Ureter (tissue), 1 donor: ENCODE measurements around the gene CDS1. TPM values are rescaled to one million over a fixed set of nuclear protein-coding genes. Genes with fewer than 3 reads are reported as not detected.
"Not testable (repeated sequence)": the region's sequence is repeated elsewhere in the genome, so short reads cannot be mapped to it uniquely, and the experiment has no call there.

Experiments used
- DNase-seq: peaks from one replicate; pipeline ENCODE4 v3.0.0-alpha.2; 2020; ENCODE audit warnings: low spot score
- total RNA-seq: library from RNA; stranded (reverse); gene quantifications from one replicate; pipeline ENCODE4 v1.2.4, GENCODE V29; 2023
- donor health status: DM: yes; HTN: yes; CAD: no.

Gene CDS1
- total RNA-seq, 1 donor from 2014 or later, result 17.9 TPM

GRCh38 chr4:84673475-84674240 is 90.7 kb downstream of the CDS1 start:
- no peak for DNase-seq

GRCh38 chr4:84677093-84677492 is 94.2 kb downstream of the CDS1 start:
- no peak for DNase-seq

GRCh38 chr4:84677995-84678394 is 95.1 kb downstream of the CDS1 start:
- no peak for DNase-seq

- no peak for DNase-seq
Observed at GRCh38 chr4:84678976-84679744, 96.2 kb downstream of the CDS1 start.

- DNase-seq, result no peak
Observed at GRCh38 chr4:84680956-84681355, 98.0 kb downstream of the CDS1 start.

GRCh38 chr4:84681486-84682274 is 98.8 kb downstream of the CDS1 start:
- DNase-seq, result no peak

- not testable (repeated sequence) for DNase-seq
Observed at GRCh38 chr4:84682661-84683060, 99.7 kb downstream of the CDS1 start.

GRCh38 chr4:84683064-84683850 is 100.3 kb downstream of the CDS1 start:
- DNase-seq, result no peak

- DNase-seq, result no peak
Observed at GRCh38 chr4:84684361-84684760, 101.4 kb downstream of the CDS1 start.

- DNase-seq, result no peak
Observed at GRCh38 chr4:84685105-84685504, 102.2 kb downstream of the CDS1 start.

- DNase-seq, result no peak
Observed at GRCh38 chr4:84688605-84689004, 105.7 kb downstream of the CDS1 start.

GRCh38 chr4:84689197-84689596 is 106.3 kb downstream of the CDS1 start:
- no peak for DNase-seq

GRCh38 chr4:84690481-84690880 is 107.6 kb downstream of the CDS1 start:
- DNase-seq, result no peak

- DNase-seq, result no peak
Observed at GRCh38 chr4:84691170-84691691, 108.3 kb downstream of the CDS1 start.

GRCh38 chr4:84691800-84692199 is 108.9 kb downstream of the CDS1 start:
- DNase-seq, result no peak

- DNase-seq, result no peak
Observed at GRCh38 chr4:84697159-84697558, 114.2 kb downstream of the CDS1 start.

GRCh38 chr4:84697615-84698201 is 114.8 kb downstream of the CDS1 start:
- no peak for DNase-seq

- DNase-seq, result no peak
Observed at GRCh38 chr4:84699001-84699671, 116.2 kb downstream of the CDS1 start.
